Stimulated activated CD8-positive, alpha-beta memory T cell treated with anti-CD3 and anti-CD28 coated beads, Interleukin-2, amount 100 ng/mL, for 48 hours (primary cell): ENCODE measurements around the gene GDPD2.
A peak's percentile ranks its signal among the peaks of the same experiment; 100 is the strongest.
"Not testable (repeated sequence)": the region's sequence is repeated elsewhere in the genome, so short reads cannot be mapped to it uniquely, and the experiment has no call there.

Source experiments
- DNase-seq, 2 donors: peaks; one replicate each; pipeline ENCODE4 v3.0.0-alpha.2; 2020; ENCODE audit warnings: low read depth in 2 of 2

Gene GDPD2, protein sequence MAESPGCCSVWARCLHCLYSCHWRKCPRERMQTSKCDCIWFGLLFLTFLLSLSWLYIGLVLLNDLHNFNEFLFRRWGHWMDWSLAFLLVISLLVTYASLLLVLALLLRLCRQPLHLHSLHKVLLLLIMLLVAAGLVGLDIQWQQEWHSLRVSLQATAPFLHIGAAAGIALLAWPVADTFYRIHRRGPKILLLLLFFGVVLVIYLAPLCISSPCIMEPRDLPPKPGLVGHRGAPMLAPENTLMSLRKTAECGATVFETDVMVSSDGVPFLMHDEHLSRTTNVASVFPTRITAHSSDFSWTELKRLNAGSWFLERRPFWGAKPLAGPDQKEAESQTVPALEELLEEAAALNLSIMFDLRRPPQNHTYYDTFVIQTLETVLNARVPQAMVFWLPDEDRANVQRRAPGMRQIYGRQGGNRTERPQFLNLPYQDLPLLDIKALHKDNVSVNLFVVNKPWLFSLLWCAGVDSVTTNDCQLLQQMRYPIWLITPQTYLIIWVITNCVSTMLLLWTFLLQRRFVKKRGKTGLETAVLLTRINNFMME

DNA sequence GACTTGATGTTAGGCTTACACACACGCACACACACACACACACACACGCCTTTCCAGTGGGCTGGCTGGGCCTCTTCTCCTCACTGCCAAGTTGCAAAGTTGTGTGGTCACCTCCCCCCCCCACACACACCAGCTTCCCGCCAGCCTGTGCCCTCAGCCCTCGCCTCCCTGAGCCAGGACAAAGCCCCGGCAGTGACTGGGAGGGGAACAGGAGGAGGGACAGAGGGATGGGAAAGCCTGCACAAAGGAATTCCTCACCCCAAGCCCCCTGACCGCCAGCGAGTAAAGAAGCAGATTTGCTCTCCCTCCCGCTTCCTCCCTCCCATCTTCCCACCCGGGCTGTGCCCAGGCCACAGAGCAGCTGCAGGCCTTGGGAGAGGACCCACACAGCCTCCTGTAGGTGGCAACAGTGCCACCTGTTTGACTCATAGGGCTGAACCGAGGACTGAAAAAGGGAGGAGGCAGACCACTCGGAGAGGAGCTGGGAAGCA lies at the start of gene GDPD2:
TSS of gene GDPD2 (plus strand) at position 464 of the 491 bp plus-strand sequence. CDS start 1,671 bp downstream, outside the sequence.
- DNase-seq: no peak

DNA sequence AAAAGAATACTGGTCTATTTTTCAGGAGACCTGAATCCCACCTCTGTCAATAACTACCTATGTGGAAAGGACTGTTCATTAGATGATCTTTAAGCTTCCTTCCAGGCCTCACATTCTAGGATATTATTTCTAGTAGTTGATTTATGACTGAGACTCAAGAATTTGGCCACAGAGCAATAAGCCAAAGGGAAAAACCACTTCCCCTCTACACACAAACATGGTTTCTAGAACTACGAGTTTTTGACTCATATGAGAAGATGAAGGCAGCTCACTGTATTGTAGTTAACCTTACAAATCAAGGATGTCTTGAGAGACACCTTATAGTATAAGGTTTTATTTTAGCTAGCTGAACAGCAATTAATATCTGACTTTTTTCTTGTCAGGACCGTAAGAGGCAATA lies 36.9 kb upstream of the GDPD2 start:
- DNase-seq: no peak

DNA sequence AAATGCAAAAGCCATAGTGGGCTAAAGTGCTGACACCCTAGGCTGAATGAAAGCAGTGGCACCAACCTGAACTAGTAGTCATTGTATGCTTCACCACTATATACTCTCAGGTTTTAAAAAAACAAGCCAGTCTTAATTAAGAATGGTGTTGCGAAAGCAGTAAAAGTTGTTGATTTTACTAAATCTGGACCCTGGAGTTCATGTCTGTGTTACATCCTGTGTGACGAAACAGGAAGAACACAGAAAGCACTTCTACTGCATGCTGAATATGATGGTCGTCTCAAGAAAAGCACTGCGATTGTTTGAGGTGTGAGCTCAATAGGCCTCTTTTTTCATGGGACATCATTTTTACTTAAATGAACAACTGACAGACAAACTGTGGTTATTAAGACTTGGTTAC lies 24.2 kb upstream of the GDPD2 start:
- no peak for DNase-seq

DNA sequence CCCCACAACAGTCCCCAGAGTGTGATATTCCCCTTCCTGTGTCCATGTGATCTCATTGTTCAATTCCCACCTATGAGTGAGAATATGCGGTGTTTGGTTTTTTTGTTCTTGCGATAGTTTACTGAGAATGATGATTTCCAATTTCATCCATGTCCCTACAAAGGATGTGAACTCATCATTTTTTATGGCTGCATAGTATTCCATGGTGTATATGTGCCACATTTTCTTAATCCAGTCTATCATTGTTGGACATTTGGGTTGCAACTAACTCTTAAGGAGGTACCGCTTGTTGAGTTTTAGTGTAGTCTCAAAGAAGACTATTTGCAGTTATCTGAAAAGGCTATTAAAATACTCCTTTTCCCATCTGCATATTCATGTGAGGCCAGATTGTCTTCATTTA lies 22.9 kb upstream of the GDPD2 start:
- DNase-seq: not testable (repeated sequence)

DNA sequence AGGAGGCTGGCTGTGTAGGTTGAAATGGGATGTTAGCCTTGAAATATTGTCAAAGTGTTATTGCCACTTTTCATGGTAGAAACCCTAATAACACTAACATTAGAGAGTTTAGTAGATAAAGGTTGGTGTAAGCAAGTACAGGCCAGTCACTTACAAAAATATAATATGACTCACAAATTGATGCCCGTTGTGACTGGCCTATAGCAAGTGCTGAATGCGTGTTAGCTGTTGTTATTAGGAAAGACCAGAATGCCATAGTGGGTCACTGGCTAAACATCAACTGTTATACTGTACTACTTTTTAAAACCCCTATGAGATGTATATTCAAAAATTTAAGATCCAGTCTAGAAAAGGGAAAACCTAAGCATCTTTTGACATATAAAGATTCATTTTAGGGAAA lies 20.4 kb upstream of the GDPD2 start:
- no peak for DNase-seq

DNA sequence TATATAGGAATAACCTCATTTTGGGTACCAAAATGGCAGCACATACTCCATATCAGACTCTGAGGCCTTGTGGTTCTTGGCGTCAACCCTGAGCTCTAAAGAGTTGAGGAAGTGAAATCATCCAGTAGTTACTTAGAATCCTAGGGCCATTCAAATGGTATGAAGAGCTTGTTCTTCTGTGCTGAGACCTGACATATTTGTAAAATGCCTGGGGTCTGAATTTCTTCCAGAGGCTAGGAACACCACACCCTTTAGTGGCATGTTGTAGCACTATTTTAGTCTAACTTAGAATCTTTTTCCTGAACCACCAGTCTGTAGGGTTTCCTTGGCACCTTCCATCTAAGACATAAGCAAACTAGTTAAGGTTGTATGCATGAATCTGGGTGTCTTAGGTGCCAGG lies 18.1 kb upstream of the GDPD2 start:
- no peak for DNase-seq

DNA sequence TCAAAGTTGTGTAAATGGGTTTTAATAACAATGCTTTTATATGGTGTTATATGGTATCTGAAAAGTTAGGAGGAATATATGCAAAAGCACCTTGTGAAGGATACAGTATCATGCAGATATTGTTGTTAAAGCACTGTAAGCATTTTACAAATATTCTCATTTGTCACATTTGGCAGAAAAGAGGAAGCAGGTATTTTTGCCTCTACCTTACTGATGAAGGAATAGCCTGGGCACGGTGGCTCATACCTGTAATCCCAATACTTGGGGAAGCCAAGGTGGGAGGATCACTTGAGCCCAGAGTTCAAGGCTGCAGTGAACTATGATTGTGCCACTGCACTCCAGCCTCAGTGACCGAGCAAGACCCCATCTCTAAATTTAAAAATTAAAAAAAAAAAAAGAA lies 12.2 kb upstream of the GDPD2 start:
- DNase-seq: no peak

DNA sequence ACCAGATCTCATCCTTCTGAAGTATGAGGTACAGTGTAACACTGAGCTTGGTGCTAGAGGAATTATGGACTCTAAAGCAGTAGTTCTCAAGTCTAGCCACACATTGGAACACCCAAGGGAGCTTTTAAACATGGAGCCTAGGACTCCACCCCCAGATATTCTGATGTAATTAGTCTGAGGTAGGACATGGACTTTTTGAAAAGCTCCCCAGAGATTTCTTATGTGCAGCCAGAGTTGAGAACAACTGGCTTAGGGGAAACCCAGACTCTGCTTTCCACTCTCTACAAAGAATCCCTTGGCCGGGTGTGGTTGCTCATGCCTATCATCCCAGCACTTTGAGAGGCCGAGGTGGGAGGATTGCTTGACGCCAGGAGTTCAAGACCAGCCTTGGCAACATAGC lies 11.6 kb upstream of the GDPD2 start:
- no peak for DNase-seq

DNA sequence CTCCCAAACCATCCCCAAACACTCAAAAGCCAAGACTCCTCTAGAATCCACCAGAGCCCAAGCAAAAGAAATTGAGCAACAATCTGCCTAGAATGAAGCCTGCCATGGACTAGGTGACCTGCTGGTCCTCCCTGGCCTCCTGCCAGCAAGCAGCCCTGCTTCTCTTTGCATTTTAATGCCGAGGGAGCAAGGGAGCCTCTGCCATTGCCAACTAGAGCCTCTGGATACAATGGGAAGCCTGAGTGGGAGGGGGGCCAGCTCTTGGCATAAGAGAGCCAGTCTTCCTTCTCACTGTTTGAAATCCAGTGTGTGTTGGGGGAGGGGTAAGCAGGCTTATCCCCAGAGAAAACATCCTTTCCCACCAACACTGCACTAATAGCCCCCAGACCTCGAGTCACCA lies 1.5 kb upstream of the GDPD2 start:
- DNase-seq: no peak

DNA sequence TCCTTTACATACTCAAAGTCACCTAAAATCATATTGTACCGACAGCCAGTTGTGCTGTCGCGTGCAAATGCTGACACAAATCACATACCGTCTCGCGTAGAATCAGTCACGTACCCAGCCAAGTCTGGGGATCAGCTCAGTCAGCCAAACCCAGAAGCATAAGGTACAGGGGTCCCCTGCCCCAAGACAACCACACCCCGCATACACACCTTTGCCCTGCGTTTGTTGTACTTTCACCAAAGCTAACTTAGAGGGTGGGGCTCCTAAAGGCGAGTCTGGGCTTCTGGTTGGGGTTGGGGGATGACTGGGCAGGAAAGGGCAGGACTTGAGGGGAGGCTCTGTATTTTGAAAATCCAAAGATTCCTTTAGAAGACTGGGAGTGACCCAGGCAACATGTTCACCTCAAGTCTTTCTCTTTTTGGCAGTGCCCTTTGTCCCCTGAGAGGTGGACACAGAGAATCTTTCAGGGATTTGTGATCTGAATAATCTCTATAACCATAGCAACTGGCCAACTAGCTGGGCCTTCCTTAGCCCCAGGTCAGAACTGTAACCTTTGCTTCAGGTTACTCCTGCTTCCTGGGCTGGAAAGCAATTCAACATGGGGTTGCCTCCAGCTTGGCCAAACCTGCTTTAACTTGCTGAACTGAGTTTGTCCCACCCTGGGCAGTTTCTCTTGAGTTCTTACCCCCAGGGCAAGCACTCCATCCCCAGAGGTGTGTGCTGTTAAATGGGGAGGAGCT lies 992 bp downstream of the GDPD2 start:
- DNase-seq: no peak

DNA sequence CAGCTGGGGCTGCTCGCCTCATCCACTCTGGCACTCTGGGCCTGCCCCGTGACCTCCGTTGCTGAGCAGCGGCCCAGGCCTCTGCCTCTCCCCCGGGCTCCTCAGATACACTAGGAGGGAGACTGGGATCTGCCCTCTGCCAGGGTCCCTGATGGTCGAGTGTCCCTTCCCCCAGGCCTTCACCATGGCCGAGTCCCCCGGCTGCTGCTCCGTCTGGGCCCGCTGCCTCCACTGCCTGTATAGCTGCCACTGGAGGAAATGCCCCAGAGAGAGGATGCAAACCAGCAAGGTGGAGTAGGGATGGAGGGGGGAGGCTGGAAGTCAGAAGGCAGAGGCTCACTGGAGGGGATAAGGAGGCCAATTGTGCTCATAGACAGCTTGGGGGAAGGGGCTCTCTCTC lies 1.7 kb downstream of the GDPD2 start:
- no peak for DNase-seq

DNA sequence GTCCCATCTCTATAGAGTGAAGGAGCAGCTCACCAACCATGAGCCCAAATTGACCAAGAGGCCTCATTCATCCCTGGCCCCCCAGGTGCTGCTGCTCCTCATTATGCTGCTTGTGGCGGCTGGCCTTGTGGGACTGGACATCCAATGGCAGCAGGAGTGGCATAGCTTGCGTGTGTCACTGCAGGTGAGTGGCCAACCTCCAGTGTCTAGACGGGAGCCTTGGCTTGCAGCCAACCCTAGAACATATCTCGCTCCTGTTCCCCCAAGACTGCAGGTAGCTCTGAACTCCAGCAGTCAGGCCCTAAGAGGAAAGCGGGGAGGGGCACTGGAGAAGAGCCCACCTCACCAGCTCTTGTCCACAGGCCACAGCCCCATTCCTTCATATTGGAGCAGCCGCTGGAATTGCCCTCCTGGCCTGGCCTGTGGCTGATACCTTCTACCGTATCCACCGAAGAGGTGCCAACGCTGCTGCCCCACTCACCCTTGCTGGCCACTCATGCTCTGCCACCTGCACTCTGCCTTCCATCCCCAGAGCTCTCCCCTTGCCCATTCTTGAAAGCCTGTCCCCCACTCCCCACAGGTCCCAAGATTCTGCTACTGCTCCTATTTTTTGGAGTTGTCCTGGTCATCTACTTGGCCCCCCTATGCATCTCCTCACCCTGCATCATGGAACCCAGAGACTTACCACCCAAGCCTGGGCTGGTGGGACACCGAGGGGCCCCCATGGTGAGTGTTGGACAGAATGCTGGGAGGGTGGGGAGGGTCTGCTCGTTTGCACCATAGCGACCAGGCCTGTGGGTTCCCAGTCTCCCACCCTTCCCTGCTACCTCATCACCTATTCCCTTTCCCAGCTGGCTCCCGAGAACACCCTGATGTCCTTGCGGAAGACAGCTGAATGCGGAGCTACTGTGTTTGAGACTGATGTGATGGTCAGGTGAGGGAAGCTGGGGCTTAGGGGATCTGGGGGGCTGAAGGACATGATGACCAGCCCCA lies 3.5 kb downstream of the GDPD2 start:
- no peak for DNase-seq

DNA sequence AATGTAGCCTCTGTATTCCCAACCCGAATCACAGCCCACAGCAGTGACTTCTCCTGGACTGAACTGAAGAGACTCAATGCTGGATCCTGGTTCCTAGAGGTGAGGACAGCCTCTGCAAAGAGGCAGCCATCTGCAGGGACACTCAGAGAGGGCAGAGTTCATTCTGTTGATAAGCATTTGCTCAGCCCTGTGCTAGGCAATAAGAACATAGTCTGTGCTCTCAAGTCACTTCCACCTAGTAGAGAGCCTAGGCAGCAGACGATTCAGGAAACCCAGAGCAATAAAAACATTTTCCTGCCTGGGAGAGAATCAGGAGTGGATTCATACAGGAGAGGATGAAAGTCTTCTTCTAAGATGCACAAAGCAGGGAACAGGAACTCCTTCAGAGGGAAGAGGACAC lies 4.3 kb downstream of the GDPD2 start:
- DNase-seq: no peak

DNA sequence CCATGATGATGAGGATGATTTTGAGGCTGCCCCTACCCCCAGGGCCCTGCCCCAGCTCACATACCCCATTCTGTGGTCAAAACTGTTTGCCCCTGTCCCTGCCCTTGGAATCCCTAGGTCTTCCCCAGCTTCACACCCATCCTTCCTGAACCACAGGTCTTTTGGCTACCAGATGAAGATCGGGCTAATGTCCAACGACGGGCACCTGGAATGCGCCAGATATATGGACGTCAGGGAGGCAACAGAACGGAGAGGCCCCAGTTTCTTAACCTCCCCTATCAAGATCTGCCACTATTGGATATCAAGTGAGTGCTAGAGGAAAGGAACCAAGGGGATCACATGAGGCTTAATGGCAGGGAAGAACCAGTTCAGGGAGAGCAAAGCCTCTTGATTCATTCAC lies 6.6 kb downstream of the GDPD2 start:
- DNase-seq: no peak

DNA sequence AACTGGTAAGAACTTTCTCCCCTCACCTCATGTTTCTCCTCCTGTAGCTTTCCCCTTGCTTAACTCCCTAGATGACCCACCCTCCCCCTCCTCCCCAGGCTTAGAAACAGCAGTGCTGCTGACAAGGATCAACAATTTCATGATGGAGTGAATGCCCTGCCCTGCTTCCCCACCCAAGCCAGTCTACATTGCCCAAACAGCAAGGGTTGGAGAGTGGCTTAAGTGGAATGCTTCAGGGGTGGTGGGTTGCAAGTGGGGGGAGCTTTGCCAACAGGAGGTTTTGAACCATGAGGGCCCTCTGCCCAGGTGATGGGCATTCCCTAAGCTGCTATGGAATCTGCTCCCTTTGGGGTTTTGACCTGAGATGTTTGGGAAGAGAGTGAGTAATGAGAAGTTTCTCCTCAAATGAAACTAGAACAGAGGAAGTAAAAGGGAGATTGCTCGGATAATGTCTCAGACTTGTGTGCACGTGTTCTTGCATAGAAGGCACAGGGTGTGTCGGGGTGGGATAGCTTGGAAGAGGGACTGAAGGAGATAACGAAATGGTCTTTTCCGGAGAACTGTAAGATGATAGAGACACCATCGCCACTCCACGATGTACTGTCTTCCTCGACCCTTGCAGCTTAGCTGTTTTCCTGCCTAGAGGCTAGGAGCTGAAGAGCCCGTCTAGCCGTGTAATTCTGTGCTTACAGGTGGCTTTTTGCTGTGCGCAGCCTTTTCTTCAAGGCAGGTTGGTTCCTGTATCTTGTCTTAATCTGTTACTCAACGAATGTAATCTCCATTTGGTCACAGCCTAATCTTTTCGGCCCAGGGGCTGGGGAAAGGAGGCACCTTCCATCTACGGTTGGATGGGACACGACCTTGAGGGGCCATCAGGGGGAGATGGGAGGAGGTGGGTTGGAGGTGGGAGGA lies 10.1 kb downstream of the GDPD2 start:
- DNase-seq: no peak

DNA sequence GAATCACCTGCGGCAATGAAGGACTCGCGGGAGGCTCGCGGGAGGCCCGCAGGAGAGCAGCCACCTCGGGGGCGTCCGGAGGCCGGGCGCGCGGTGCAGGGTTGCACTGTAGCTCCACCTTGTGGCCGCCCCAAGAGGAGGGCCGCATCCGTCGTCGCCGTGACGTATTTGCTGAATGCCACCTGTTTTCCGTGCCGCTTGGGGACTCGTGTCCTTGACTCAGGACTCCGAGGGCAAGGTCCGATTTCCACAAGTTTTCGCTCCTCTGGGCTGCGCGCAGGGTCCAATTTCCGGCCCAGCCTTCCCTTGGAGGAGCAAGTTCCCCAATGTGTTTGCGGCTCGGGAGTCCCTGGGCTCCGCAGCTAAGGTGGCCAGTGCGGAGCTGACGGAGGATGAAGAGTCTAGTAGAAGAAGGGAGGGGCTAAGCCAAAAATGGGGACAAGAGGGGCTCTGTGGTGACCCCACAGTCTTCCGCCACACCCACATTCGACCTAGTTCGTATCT lies 10.8 kb downstream of the GDPD2 start:
- peak; percentile 51 to 61 for DNase-seq

DNA sequence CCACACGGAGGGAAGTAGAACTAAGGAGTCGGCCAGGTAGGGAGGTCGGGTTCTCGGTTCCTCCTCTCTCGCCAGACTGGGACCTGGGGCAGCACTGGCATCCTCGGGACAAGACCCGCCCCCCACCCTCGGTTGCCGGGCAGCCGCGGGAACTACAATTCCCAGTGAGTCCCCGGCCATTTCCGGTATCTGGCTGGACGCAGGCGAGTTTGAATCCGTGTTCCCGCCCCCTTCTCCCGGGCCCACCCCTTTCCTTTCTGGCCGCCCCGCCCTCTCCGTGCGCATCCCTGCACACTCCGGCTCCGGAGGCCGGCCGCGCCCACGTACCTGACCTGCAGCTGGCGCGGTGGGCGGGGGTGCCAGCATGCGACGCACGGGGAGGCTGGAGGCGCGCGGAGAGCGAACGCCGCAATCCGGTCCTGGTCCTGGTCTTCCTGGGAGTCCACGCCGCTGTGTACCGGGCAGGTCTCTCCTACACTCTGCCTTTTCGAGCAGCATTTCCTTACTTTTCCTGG lies 11.3 kb downstream of the GDPD2 start:
- DNase-seq: peak; percentile 54 to 65

DNA sequence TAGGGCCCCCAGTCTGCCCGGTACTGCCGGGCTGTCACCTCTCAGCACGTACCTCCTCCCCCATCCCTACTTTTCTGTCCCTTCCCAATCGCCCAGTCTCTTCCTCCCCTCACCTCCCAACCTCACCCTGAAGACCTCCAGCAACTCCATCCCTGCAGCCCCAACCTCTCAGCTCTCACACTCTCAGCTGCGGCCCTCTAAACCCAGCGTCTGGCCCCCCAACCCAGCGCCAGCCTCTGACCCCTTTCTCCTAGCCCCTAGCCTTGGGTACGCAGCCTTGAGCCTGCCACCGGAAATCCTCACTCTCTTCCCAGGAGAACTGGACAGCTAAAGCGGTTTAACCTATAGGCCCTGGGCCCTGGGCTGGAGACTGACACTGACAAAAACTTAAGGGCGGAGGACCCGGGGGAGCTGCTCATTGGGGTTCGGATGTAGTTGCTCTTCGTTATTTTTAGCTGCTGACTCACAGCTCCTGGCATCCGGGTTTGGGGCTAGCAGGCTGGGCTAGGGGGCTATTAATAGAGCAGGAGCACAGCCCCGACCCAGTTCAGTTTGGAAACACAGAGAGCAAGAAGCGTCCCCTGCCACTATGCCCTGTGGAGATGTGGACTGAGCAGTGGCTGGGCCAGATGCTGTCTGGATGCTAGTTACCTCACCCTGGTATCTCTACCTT lies 11.9 kb downstream of the GDPD2 start:
- no peak for DNase-seq

DNA sequence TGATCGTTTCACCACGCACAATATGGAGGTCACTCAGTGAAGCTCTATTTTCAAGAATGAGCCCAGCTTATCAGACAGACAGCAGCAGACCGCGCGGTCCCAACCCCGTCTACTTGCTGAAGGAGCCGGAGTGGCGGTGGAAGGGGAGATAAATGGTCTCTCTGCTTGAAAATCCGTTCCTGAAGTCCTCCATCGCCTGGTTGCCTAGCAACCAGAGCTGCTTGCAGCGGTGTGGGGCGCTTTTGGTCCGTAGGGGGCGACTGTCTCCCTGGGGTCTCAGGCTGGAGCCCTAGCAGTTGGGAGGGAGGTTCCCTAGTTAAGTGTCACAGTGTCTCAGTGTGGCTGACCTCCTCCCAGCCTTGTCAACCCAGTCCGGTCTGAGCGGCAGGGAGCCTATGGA lies 13.2 kb downstream of the GDPD2 start:
- no peak for DNase-seq

DNA sequence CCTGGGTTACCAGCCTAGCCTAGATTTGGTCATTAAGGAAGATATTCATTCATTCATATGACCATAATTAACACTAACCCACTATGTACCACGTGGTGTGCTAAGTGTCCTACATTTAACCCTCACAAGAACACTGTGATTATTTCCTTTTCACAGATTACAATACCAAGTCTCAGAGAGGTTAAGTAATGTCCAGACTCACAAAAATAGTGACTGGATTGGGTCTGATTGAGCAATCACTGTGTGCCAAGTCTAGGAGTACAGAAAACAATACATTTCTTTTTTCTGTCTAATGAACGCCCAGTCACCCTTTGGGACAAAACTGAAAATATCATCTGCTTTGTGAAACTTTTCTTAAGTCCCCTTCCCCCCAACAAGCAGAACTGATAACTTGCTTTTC lies 13.9 kb downstream of the GDPD2 start:
- no peak for DNase-seq
